Panc1 (cell line): ENCODE measurements around the gene TARP.
A peak's percentile ranks its signal among the peaks of the same experiment; 100 is the strongest.

Source experiments
- ATAC-seq: fragments of 200-7000 bp; cut with Tn5 transposase; 2 replicates; pipeline ENCODE4 v1.9.1; 2020; ENCODE audit warnings: mild to moderate bottlenecking, moderate library complexity
- BruUV-seq: library from RNA; stranded (reverse); fragments of 400-500 nt; replicated peaks from 2 replicates; lab custom pipeline; 2021; lab: Mats Ljungman, UMichigan
- CTCF ChIA-PET: fragments of 300-600 bp; sonication (Branson Sonifier 250); formaldehyde crosslinking; loops from one replicate; lab custom pipeline; 2022; ENCODE audit warnings: antibody characterized with exemption; lab: Charles Lee
- POLR2A ChIA-PET: fragments of 300-600 bp; sonication (Branson Sonifier 250); formaldehyde crosslinking; loops from one replicate; lab custom pipeline; 2022; ENCODE audit warnings: antibody characterized with exemption; lab: Charles Lee
- DNase-seq: peaks from one replicate; pipeline ENCODE4 v3.0.0-alpha.2; 2010; ENCODE audit warnings: low read depth, low spot score
- H3K27ac ChIP-seq: 2 replicates; pipeline ENCODE4 v1.5.1; 2011; ENCODE audit warnings: mild to moderate bottlenecking, low read length, inconsistent platforms
- H3K27me3 ChIP-seq: fragments of 200-500 bp; sonication (Bioruptor generic); 2 replicates; pipeline ENCODE4 v1.6.0; 2014; ENCODE audit warnings: low read length, inconsistent platforms; ENCODE audit not compliant: control insufficient read depth, insufficient read depth
- H3K36me3 ChIP-seq: fragments of 200-500 bp; sonication (Bioruptor generic); 2 replicates; pipeline ENCODE4 v1.5.1; 2014; ENCODE audit warnings: inconsistent platforms, mild to moderate bottlenecking, low read length, moderate library complexity; ENCODE audit not compliant: control insufficient read depth, insufficient read depth
- H3K4me1 ChIP-seq: 2 replicates; pipeline ENCODE4 v1.5.1; 2011; ENCODE audit warnings: inconsistent platforms, mild to moderate bottlenecking, low read length, moderate library complexity; ENCODE audit not compliant: control insufficient read depth, insufficient read depth
- H3K4me3 ChIP-seq, 2 experiments: 2 replicates each; pipeline ENCODE4 v1.5.1; 2011 to 2012; ENCODE audit warnings: low read depth in 2 of 2, low read length in 2 of 2, mild to moderate bottlenecking in 2 of 2, inconsistent platforms in 1 of 2, moderate library complexity in 1 of 2
- H3K9me3 ChIP-seq: fragments of 200-500 bp; sonication (Bioruptor generic); 2 replicates; pipeline ENCODE4 v1.5.1; 2014; ENCODE audit warnings: low read depth, mild to moderate bottlenecking, inconsistent platforms, low read length, moderate library complexity; ENCODE audit not compliant: control insufficient read depth, insufficient read depth
- POLR2AphosphoS5 ChIP-seq: IDR thresholded peaks from 2 replicates; pipeline ENCODE4 v1.6.1; 2012; ENCODE audit warnings: mild to moderate bottlenecking, low read depth, low read length, moderate library complexity
- SIN3A ChIP-seq: IDR thresholded peaks from 2 replicates; pipeline ENCODE4 v1.6.1; 2012; ENCODE audit warnings: low read depth, mild to moderate bottlenecking, low read length, moderate library complexity, borderline replicate concordance; ENCODE audit not compliant: insufficient read depth
- TCF7L2 ChIP-seq: IDR thresholded peaks from 2 replicates; pipeline ENCODE4 v1.6.1; 2011; ENCODE audit warnings: mild to moderate bottlenecking, low read depth, low read length, inconsistent platforms
- in situ Hi-C: cut with HindIII; loops from 2 replicates; pipeline ENCODE4 v1.10.0; 2016; ENCODE audit warnings: low sequenced_read_pairs, low pct_unique_long_range_greater_than_20kb
- intact Hi-C: fragments of 100-400 bp; cut with micrococcal nuclease; formaldehyde crosslinking; loops from one replicate; pipeline ENCODE4 v1.10.0; 2022; ENCODE audit not compliant: unreplicated experiment
- TF ChIP-seq, protein P1 (sequence below): fragments of 450-650 bp; IDR thresholded peaks from 2 replicates; pipeline ENCODE4 v1.5.1; 2017; ENCODE audit warnings: mild to moderate bottlenecking
- TF ChIP-seq, protein P2 (sequence below), 2 experiments: IDR thresholded peaks; 2 replicates each; pipeline ENCODE4 v1.6.1; 2011 to 2012; ENCODE audit warnings: low read depth in 2 of 2, control low read depth in 1 of 2, low read length in 1 of 2, mild to moderate bottlenecking in 1 of 2, moderate library complexity in 1 of 2; ENCODE audit not compliant: insufficient read depth in 1 of 2

The TARP gene

DNA sequence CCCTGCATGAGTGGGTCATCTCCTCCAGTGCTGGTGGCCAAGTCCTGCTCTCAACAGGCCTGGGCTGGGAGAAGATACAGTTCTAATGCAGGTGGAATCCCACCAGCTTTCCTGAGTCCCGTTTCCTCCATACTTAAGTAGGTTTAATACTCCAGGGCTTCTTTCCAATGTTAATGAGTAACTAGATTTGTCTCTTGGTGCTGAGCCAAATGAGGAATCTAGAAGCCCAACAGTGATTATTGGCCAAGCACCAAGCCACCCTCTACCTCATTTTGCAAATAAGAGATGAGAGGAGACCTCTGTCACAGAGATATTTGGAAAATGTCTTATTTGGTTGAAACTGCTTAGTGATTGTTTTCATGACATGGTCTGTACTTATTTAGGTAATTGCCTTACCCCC is 58.3 kb downstream of the TARP start:
- in situ Hi-C loops (no loop called here), intact Hi-C loops (loop anchor here (5.0 kb wide), 1 partner anchor 102 kb away; no protein-coding TSS in a partner anchor)
- Histone ChIP-seq H3K4me3 (no peak overlapping the region), H3K27ac (no peak overlapping the region), H3K27me3 (no peaks in the 10 kb centered on the region), H3K4me1 (no peaks in the 10 kb centered on the region), H3K9me3 (no peaks in the 10 kb centered on the region), H3K36me3 (peaks cover 10% of the 10 kb centered on the region; the same call in 1 of the 2 replicates)
- no peak for TF ChIP-seq SIN3A
- no peak for TF ChIP-seq POLR2AphosphoS5
- ChIA-PET CTCF (interaction anchor here (0.6 to 1.7 kb wide), 12 partner anchors 8 to 144 kb away, joined by 3 to 19 read pairs (median 4); no protein-coding TSS in a partner anchor), POLR2A (no interaction called here)
- no peak for DNase-seq
- no TSS peak for BruUV-seq
- peak; percentile 12; the same call in 1 of the 2 replicates for ATAC-seq

DNA sequence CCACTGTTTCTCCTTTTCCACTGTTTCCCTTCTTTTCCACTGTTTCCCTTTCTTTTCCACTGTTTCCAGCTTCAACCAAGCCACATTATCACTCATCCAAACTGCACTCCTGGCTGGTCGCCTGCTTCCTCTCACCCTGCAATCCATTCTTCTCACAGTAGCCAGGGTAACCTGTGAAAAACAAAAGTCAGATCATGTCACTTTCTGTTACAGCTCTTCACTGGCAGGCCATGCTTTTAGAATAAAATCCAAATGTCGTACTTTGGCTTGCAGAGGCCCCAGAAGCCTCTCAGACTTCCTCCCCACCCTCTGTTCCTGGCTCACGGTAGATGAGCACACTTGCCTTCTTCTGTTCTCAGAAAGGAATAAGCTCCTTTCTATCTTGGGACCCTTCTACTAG is 61.5 kb downstream of the TARP start:
- in situ Hi-C loops (no loop called here), intact Hi-C loops (no loop called here)
- POLR2A ChIA-PET = no interaction called here
- BruUV-seq = no TSS peak
- ATAC-seq (no peak), DNase-seq (no peak)
- no peaks in the 10 kb centered on the region for H3K27me3 ChIP-seq
- H3K9me3 ChIP-seq = no peaks in the 10 kb centered on the region
- TF ChIP-seq, protein P1, sequence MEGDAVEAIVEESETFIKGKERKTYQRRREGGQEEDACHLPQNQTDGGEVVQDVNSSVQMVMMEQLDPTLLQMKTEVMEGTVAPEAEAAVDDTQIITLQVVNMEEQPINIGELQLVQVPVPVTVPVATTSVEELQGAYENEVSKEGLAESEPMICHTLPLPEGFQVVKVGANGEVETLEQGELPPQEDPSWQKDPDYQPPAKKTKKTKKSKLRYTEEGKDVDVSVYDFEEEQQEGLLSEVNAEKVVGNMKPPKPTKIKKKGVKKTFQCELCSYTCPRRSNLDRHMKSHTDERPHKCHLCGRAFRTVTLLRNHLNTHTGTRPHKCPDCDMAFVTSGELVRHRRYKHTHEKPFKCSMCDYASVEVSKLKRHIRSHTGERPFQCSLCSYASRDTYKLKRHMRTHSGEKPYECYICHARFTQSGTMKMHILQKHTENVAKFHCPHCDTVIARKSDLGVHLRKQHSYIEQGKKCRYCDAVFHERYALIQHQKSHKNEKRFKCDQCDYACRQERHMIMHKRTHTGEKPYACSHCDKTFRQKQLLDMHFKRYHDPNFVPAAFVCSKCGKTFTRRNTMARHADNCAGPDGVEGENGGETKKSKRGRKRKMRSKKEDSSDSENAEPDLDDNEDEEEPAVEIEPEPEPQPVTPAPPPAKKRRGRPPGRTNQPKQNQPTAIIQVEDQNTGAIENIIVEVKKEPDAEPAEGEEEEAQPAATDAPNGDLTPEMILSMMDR = no peak
- TF ChIP-seq, protein P2, sequence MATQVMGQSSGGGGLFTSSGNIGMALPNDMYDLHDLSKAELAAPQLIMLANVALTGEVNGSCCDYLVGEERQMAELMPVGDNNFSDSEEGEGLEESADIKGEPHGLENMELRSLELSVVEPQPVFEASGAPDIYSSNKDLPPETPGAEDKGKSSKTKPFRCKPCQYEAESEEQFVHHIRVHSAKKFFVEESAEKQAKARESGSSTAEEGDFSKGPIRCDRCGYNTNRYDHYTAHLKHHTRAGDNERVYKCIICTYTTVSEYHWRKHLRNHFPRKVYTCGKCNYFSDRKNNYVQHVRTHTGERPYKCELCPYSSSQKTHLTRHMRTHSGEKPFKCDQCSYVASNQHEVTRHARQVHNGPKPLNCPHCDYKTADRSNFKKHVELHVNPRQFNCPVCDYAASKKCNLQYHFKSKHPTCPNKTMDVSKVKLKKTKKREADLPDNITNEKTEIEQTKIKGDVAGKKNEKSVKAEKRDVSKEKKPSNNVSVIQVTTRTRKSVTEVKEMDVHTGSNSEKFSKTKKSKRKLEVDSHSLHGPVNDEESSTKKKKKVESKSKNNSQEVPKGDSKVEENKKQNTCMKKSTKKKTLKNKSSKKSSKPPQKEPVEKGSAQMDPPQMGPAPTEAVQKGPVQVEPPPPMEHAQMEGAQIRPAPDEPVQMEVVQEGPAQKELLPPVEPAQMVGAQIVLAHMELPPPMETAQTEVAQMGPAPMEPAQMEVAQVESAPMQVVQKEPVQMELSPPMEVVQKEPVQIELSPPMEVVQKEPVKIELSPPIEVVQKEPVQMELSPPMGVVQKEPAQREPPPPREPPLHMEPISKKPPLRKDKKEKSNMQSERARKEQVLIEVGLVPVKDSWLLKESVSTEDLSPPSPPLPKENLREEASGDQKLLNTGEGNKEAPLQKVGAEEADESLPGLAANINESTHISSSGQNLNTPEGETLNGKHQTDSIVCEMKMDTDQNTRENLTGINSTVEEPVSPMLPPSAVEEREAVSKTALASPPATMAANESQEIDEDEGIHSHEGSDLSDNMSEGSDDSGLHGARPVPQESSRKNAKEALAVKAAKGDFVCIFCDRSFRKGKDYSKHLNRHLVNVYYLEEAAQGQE (IDR thresholded peaks at IDR 0.05; ENCODE audit: insufficient read depth in 1 of 2, low read depth in 2 of 2, low read length in 1 of 2) = no peak
- no peak for TF ChIP-seq POLR2AphosphoS5
- TF ChIP-seq TCF7L2 = no peak
- TF ChIP-seq SIN3A = no peak
- CTCF ChIA-PET = no interaction called here
- no peak overlapping the region for H3K4me3 ChIP-seq
- no peak overlapping the region for H3K27ac ChIP-seq
- peaks cover 4% of the 10 kb centered on the region for H3K36me3 ChIP-seq
- H3K4me1 ChIP-seq = no peaks in the 10 kb centered on the region

DNA sequence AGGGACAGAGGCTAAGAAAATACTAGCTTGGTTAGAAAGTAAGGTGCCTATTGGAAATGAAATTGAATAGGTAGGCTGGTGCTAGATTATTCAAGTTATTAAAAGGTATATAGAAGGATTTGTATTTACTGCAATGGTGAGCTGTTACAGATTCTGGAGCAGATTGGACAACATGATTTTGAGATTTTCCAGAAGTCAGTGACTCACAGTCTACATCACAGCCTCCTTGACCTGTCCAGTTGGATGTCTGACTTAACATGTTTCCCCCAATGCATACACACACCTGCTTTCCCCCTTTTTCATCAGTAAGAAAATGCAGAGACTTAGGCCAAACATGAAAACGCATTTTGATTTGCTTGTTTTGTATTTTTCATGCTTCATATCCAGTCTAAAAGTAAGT is 62.0 kb downstream of the TARP start:
- ATAC-seq = no peak
- in situ Hi-C loops = no loop called here
- no peak for DNase-seq
- H3K27ac ChIP-seq = no peak overlapping the region
- ChIA-PET CTCF (no interaction called here), POLR2A (no interaction called here)
- peaks cover 4% of the 10 kb centered on the region for H3K36me3 ChIP-seq
- TF ChIP-seq POLR2AphosphoS5 (no peak), TCF7L2 (no peak), SIN3A (no peak)
- TF ChIP-seq, protein P2 (IDR thresholded peaks at IDR 0.05; ENCODE audit: insufficient read depth in 1 of 2, low read depth in 2 of 2, low read length in 1 of 2) = no peak
- TF ChIP-seq, protein P1 = no peak
- H3K4me1 ChIP-seq = no peaks in the 10 kb centered on the region
- H3K9me3 ChIP-seq = no peaks in the 10 kb centered on the region
- no peaks in the 10 kb centered on the region for H3K27me3 ChIP-seq
- no TSS peak for BruUV-seq
- no peak overlapping the region for H3K4me3 ChIP-seq
- intact Hi-C loops = no loop called here
